Raji (cell line): Measurements from ENCODE around the gene CD99.

ENCODE experiments used
- POLR2A ChIP-seq: IDR thresholded peaks from 2 replicates; pipeline ENCODE4 v1.6.1; 2011; ENCODE audit warnings: low read depth, low read length, control low read depth; ENCODE audit not compliant: insufficient read depth

The CD99 gene

GRCh38 chrX:2665387-2666304 is 25.4 kb upstream of the CD99 start:
- no peak for TF ChIP-seq POLR2A

- no peak for TF ChIP-seq POLR2A
Observed at GRCh38 chrX:2666491-2666890, 24.6 kb upstream of the CD99 start.

- no peak for TF ChIP-seq POLR2A
Observed at GRCh38 chrX:2670978-2671377, 20.1 kb upstream of the CD99 start.

GRCh38 chrX:2672084-2672483 is 19.0 kb upstream of the CD99 start:
- no peak for TF ChIP-seq POLR2A

DNA sequence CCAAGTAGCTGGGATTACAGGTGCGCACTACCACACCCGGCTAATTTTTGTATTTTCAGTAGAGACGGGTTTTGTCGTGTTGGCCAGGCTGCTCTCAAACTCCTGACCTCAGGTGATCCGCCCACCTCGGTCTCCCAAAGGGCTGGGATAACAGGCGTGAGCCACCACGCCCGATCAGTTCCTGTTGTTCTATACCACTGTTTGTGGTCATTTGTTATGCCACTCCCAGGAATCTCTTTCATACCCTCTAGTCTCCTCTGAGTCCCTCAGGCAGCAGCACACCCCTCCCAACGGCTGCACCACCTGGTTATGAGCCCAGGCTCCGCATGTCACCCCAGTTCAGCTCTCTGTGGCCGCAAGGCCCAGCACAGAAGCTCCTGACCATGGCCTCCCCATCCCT is 17.5 kb upstream of the CD99 start:
- TF ChIP-seq POLR2A: no peak

DNA sequence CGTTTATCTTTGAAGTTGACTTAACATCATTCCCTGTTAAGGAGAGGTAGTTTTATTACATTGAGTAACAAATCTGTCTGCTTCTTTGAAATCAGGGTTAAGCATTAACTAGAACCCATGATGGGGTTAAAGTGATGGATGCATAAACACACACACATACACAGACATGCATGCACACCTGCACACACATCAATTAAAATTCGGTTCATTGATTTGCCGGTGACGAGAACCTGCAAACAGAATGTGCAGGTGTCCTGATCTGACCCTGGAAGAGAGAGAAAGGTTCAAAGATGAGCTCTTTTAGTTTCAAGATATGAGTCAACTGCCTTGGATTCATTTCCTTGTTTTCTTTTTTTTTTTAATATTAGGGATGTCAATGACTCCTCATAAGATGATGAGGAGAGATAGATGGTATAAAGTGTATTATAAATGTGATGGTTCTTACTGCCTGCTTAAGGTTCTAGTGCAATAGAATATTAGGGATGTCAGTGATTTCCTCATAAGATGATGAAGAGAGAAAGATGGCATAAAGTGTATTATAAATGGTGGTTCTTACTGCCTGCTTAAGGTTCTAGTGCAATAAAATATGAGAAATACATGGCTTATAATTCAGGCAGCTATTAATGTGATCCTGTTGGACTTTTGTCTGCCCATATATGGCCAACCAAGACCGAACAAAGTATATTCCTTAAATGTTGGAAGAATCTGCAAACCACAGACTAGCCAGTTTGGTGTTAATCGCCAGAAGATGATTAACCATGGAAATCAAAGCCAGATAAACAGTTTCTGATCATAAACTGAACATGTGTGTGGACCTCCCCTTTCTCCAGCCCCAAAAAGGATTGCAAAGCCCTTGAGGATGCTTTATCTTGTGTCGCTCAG is 14.1 kb upstream of the CD99 start:
- TF ChIP-seq POLR2A: no peak

DNA sequence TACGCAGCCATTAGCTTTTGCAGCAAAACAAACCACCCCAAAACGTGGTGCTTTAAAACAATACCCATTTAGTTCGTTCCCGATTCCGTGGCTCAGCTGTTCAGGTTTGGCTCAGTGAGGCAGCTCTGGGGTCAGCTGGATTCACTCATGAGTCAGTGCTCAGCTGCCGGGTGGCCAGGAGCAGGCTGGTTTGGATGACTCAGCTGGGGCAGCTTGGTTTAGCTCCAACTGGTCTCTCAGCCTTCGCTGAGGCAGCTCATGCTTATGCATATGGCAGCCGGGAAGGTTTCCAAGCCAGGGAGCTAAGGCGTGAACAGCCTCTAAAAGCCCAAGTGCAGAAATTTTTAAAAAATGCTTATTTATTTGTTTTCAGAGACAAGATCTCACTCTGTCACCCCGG is 13.3 kb upstream of the CD99 start:
- no peak for TF ChIP-seq POLR2A

DNA sequence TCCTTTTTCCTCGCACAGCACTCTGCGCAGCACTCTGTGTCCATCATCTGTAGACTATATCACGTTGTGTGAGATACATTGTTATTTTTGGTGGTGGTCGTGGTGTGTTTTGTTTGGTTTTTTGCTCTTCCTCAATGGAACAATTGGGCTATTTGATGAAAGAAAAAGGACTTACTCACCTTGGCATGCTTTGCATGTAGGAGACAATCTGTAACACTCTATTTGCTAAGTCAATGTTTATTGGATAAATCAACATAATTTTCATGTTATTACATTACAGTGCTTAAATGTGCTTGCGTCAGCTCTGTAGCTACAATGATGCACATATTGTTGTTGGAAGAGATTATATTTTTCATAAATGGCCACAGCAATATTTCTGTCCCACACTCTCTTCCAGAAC is 12.5 kb upstream of the CD99 start:
- no peak for TF ChIP-seq POLR2A

GRCh38 chrX:2679534-2680485 is 11.3 kb upstream of the CD99 start:
- TF ChIP-seq POLR2A: no peak

DNA sequence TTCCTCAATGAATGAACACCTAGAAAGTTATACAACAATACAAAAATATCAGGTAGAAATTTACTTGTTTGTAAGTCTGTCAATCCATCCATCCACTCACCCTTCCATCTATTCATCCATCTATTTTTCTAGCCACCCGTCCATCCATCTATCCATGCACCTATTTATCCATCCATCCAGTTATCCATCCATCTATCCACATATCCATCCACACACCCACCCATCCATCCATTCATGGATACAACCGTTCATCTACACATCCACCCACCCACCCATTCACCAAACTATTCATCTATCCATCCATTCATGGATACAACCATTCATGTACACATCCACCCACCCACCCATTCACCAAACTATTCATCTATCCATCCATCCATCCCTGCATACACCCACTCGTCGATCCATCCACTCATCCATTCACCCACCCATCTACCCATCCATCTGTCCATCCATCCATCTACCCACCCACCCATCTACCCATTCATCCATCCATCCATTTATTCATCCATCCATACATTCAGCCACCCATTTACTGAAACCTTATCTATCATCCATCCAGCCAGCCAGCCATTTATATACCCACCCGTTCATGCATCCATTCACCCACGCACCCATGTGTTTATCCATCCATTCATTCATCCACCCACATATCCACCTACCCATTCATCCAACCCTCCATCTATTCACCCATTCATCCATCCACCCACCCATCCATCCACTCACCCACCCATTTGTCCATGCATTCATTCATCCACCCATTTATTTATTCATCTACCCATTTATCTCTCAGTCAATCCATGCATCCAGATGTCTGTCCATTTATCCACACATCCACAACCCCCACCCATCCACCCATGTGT is 10.4 kb upstream of the CD99 start:
- TF ChIP-seq POLR2A: no peak

DNA sequence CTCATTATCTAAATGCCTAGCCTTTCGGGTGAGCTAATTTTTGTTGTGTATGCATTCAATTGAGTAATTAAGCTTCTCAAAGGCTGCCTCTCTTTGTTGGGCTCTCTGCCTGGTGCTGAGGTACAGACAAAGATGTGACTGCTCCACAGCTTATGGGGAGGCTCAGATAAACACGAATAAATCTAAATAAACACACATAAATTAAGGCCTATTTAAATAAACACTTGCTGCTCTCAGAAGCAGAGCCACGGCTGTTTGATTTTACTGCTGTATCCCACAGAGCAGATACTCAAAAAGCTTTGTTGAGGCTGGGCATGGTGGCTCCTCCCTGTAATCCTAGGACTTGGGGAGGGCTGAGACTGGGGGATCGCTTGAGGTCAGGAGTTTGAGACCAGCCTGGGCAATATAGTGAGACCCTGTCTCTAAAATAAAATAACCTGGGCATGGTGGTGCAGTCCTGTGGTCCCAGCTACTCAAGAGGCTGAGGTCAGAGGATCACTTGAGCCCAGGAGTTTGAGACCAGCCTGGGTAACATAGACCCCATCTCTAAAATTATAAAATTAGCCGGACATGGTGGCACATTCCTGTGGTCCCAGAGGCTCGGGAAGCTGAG is 8.4 kb upstream of the CD99 start:
- no peak for TF ChIP-seq POLR2A

DNA sequence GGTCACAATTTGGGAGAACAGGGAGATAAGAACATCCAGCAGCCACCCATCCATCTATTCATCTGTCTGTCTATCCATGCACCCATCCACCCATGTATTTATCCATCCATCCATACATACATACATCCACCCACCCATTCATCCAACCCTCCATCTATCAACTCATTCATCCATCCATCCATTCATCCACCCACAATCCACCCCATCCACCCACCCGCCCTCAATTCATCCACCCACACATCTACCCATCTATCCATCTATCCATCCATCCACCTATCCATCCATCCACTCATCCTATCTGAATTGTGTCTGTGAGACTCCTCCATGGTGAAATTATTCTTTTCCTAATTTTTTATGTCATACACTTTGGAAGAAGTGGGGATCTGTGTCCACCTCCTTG is 6.8 kb upstream of the CD99 start:
- no peak for TF ChIP-seq POLR2A

DNA sequence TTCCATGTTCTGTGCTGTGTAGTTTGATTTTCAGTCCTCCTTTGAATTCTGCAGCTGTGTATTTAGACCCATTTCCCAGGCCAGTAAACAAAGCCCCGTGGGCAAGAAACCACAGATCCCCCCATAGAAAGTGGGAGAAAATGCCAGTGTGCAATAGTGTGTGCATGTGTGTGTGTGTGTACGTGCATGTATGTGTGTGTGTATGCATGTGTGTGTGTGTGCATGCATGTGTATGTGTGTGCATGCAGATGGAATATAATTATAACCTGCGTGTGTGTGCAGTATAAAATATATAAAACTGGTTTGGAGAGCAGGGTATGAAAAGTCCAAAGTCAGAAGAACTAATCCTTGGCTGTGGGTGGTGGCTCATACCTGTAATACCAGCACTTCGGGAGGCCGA is 5.2 kb upstream of the CD99 start:
- no peak for TF ChIP-seq POLR2A
